ENCODE results near the gene UBE2E1.

Gene UBE2E1

DNA sequence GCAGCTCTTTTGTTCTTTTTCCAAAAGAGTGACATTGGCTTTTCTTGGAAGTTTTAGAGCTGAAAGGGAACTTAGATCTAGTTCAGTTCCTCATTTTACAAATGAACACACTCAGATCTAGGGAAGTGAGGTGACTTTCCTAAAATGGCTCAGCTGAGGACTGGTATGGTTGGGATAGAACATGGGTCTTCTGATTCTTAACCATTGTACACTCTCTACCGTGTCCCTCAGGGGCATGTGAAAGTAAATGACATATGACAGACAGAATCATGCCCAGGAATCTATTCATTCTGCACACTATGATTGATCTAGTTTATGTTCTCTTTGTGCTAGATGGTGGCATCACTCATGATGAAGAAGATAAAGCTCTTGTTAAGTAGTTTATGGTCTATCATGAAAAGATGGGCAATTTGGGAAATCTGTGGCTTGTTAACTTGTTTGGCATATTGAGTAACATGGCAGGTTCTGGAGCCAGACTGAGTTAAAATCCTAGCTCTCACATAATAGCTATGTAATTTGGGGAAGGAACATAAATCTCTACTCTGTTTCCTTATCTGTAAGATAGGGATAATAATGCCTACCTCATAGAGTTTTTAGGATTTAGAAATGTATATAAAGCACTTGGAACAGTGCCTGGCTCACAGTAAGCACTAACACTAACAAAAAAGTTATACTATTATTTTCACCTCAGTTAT lies 30.9 kb downstream of the UBE2E1 start:
- TF ChIP-seq CTBP1 (IDR thresholded peaks at IDR 0.05; ENCODE audit: borderline replicate concordance) (peak; percentile 36; the same call in 1 of the 2 replicates), FOXK2 (IDR thresholded peaks at IDR 0.05) (no peak), LEF1 (IDR thresholded peaks at IDR 0.05; ENCODE audit: borderline replicate concordance) (no peak), PKNOX1 (IDR thresholded peaks at IDR 0.05) (peak; percentile 87), ARNT (IDR thresholded peaks at IDR 0.05) (no peak), ELF4 (IDR thresholded peaks at IDR 0.05) (no peak)
- POLR2A ChIA-PET, result interaction anchor here (2.7 kb wide), 1 partner anchor 81 kb away, joined by 18 read pairs; the partner anchor contains the start of genes NKIRAS1 and RPL15
- CTCF ChIA-PET, result interaction anchor here (0.5 to 1.5 kb wide), 3 partner anchors 8 to 640 kb away, joined by 3 read pairs; no protein-coding TSS in a partner anchor
- DNase-seq (ENCODE audit: extremely low spot score), result no peak

GRCh38 chr3:23837286-23837685 lies 31.5 kb downstream of the UBE2E1 start:
- DNase-seq (ENCODE audit: extremely low spot score), result no peak
- POLR2A ChIA-PET, result interaction anchor here (2.7 kb wide), 1 partner anchor 80 kb away, joined by 18 read pairs; the partner anchor contains the start of genes NKIRAS1 and RPL15
- CTCF ChIA-PET, result interaction anchor here (0.6 to 1.5 kb wide), 2 partner anchors 51 to 641 kb away, joined by 3 read pairs; no protein-coding TSS in a partner anchor
- TF ChIP-seq ZNF384 (IDR thresholded peaks at IDR 0.05) (no peak), BHLHE40 (IDR thresholded peaks at IDR 0.05; ENCODE audit: borderline replicate concordance) (no peak), LEF1 (IDR thresholded peaks at IDR 0.05; ENCODE audit: borderline replicate concordance) (no peak)

GRCh38 chr3:23837691-23838090 lies 31.9 kb downstream of the UBE2E1 start:
- ChIA-PET POLR2A (interaction anchor here (2.7 kb wide), 1 partner anchor 80 kb away, joined by 18 read pairs; the partner anchor contains the start of genes NKIRAS1 and RPL15), CTCF (interaction anchor here (0.6 to 1.5 kb wide), 3 partner anchors 9 to 641 kb away, joined by 3 read pairs; no protein-coding TSS in a partner anchor)
- no peak for TF ChIP-seq BHLHE40 (IDR thresholded peaks at IDR 0.05; ENCODE audit: borderline replicate concordance)
- no peak for TF ChIP-seq FOXM1 (IDR thresholded peaks at IDR 0.05; ENCODE audit: borderline replicate concordance)
- TF ChIP-seq SUZ12 (IDR thresholded peaks at IDR 0.05), result no peak
- TF ChIP-seq FOXA1 (IDR thresholded peaks at IDR 0.05), result no peak
- TF ChIP-seq PKNOX1 (IDR thresholded peaks at IDR 0.05), result no peak
- no peak for TF ChIP-seq NFRKB (IDR thresholded peaks at IDR 0.05)
- no peak for TF ChIP-seq ARNT (IDR thresholded peaks at IDR 0.05)
- no peak for TF ChIP-seq FOXK2 (IDR thresholded peaks at IDR 0.05)
- TF ChIP-seq L3MBTL2 (conservative IDR thresholded peaks at IDR 0.05), result no peak
- no peak for DNase-seq (ENCODE audit: extremely low spot score)

- ChIA-PET POLR2A (interaction anchor here (0.8 to 1.7 kb wide), 2 partner anchors 11 to 76 kb away, joined by 3 to 17 read pairs; partner anchors contain the start of genes NKIRAS1 and RPL15), CTCF (interaction anchor here (0.6 kb wide), 1 partner anchor 157 kb away, joined by 5 read pairs; no protein-coding TSS in a partner anchor)
- TF ChIP-seq L3MBTL2 (conservative IDR thresholded peaks at IDR 0.05) (no peak), SP1 (IDR thresholded peaks at IDR 0.05) (no peak), ARNT (IDR thresholded peaks at IDR 0.05) (no peak), FOXA1 (IDR thresholded peaks at IDR 0.05) (no peak), SUZ12 (IDR thresholded peaks at IDR 0.05) (no peak), PKNOX1 (IDR thresholded peaks at IDR 0.05) (no peak), TARDBP (IDR thresholded peaks at IDR 0.05) (no peak), ELF4 (IDR thresholded peaks at IDR 0.05) (no peak), CTBP1 (IDR thresholded peaks at IDR 0.05; ENCODE audit: borderline replicate concordance) (no peak), LEF1 (IDR thresholded peaks at IDR 0.05; ENCODE audit: borderline replicate concordance) (no peak), FOXM1 (IDR thresholded peaks at IDR 0.05; ENCODE audit: borderline replicate concordance) (no peak), ZNF384 (IDR thresholded peaks at IDR 0.05) (no peak), FOXK2 (IDR thresholded peaks at IDR 0.05) (no peak), BHLHE40 (IDR thresholded peaks at IDR 0.05; ENCODE audit: borderline replicate concordance) (no peak), HDGF (IDR thresholded peaks at IDR 0.05; ENCODE audit: borderline replicate concordance) (no peak), NFRKB (IDR thresholded peaks at IDR 0.05) (no peak)
- DNase-seq (ENCODE audit: extremely low spot score), result peak; percentile 41
Measured at GRCh38 chr3:23840521-23840920, 34.8 kb downstream of the UBE2E1 start.

GRCh38 chr3:23843869-23844268 lies 38.1 kb downstream of the UBE2E1 start:
- TF ChIP-seq BHLHE40 (IDR thresholded peaks at IDR 0.05; ENCODE audit: borderline replicate concordance) (no peak), ARNT (IDR thresholded peaks at IDR 0.05) (no peak), NFRKB (IDR thresholded peaks at IDR 0.05) (no peak), TARDBP (IDR thresholded peaks at IDR 0.05) (no peak), LEF1 (IDR thresholded peaks at IDR 0.05; ENCODE audit: borderline replicate concordance) (no peak), SP1 (IDR thresholded peaks at IDR 0.05) (no peak), FOXK2 (IDR thresholded peaks at IDR 0.05) (no peak)
- CTCF ChIA-PET, result interaction anchor here (0.5 kb wide), 1 partner anchor 10 kb away, joined by 3 read pairs; no protein-coding TSS in a partner anchor
- no peak for DNase-seq (ENCODE audit: extremely low spot score)
- POLR2A ChIA-PET, result no interaction called here
